Coronary artery (tissue), 2 donors: ENCODE measurements around the gene OR52B6.

Experiments
- DNase-seq: peaks from one replicate; pipeline ENCODE4 v3.0.0-alpha.2; 2017; ENCODE audit warnings: low spot score
- H3K27ac ChIP-seq, 2 donors: fragments of 200-600 bp; sonication (generic); one replicate each; pipeline ENCODE4 v1.5.1; 2016 to 2019
- H3K4me3 ChIP-seq: fragments of 200-600 bp; sonication (generic); 2 replicates; pipeline ENCODE4 v1.5.1; 2016; ENCODE audit warnings: mild to moderate bottlenecking, moderate library complexity
- TF ChIP-seq, protein P1 (sequence below): fragments of 200-600 bp; sonication (generic); IDR thresholded peaks from one replicate; pipeline ENCODE4 v1.5.1; 2019; ENCODE audit warnings: antibody characterized with exemption

The OR52B6 gene

DNA sequence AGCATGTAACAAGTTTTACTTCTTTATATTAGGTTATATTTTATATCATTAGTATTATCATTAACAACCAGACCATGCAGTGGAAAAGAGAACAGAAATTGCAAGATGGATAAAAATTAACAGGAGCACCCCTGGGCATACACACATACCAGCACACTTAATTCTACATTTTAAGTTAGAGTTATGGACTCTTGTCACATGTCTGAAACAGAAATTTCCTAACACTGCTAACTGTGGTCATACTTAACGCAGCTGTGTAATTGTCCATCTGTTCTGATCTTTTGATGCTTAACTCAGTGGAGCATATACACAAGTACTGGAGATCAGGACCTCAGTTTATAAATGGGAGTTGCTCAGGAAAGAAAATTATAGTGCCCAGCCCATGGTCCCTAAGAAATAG is 32.7 kb upstream of the OR52B6 start:
- DNase-seq: no peak
- Histone ChIP-seq H3K27ac (no peak overlapping the region), H3K4me3 (no peak overlapping the region)
- TF ChIP-seq, protein P1, sequence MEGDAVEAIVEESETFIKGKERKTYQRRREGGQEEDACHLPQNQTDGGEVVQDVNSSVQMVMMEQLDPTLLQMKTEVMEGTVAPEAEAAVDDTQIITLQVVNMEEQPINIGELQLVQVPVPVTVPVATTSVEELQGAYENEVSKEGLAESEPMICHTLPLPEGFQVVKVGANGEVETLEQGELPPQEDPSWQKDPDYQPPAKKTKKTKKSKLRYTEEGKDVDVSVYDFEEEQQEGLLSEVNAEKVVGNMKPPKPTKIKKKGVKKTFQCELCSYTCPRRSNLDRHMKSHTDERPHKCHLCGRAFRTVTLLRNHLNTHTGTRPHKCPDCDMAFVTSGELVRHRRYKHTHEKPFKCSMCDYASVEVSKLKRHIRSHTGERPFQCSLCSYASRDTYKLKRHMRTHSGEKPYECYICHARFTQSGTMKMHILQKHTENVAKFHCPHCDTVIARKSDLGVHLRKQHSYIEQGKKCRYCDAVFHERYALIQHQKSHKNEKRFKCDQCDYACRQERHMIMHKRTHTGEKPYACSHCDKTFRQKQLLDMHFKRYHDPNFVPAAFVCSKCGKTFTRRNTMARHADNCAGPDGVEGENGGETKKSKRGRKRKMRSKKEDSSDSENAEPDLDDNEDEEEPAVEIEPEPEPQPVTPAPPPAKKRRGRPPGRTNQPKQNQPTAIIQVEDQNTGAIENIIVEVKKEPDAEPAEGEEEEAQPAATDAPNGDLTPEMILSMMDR: no peak

DNA sequence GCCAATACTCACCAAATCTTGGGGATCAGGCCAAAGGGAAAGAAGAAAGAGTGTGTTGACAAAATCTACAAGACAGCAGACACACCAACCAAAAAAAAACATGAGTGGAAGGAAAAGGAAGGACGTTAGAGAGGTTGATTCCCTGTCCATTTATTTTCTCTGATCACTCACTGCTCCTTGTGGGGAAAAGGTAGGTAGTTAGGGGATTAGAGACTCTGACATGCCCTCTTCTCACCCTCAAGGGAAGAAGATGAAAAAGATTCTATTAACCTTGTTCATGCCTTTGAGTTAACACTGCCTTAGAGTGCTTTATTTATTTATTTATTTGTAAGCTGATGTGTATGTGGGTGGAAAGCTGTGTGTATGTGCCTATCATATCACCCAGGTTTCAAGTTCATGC is 32.2 kb upstream of the OR52B6 start, which contains the start of gene OR52H1:
Gene OR52H1 (minus strand): TSS at position 101 of the 400 bp plus-strand sequence. CDS start 3,035 bp downstream, outside the sequence.
- H3K4me3 ChIP-seq: no peak within 1 kb of the TSS
- no peak for DNase-seq
- TF ChIP-seq, protein P1: no peak
- no peak within 1 kb of the TSS for H3K27ac ChIP-seq

DNA sequence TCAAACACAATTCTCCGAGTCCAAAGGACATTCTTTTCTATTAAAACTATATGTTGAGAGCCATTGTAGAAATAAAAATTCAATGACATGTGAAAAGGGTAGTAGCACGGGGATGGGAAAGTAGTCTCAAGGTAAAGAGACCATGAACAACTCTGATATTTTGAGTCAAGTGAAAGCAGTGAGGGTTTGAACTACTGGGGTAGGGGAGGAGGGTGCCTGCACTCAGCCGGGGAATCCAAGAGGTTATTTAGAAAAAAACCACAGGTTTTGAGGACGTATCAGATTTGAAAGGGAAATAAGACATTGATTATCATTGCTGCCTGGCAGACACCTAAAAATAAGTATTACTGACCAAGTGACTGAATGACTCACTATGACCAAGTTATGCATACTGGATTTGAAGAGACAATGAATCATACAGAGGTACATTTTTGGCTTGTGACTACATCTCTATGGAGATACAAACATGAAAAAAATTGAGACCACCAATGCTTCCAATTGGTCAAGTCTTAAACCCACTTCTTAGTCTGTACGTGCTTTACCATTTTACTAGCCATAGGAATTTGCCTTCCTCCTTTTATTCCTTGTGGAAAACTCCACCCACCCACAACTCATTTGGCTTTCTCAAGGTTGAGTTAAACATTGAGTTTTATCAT is 30.1 kb upstream of the OR52B6 start:
- TF ChIP-seq, protein P1: no peak
- Histone ChIP-seq H3K27ac (no peak overlapping the region), H3K4me3 (no peak overlapping the region)
- no peak for DNase-seq

DNA sequence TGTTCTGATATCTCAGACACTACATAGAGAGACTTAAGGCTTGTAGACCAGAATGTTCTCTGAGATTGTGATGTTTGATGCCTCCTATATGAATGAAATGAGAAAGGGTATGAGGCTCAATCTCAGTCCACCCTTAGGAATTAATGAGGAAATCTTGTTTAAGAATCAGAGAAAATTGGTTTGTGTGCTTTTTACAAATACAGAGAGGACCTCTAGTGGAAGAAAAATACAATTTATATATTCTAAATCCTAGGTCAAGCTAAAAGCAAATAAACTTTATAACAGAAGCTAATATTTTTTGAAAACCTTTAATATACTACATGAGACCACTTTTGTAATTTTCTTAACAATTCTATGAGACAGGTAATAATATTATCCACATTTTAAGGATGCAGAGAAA is 27.3 kb upstream of the OR52B6 start:
- TF ChIP-seq, protein P1: no peak
- no peak for DNase-seq
- Histone ChIP-seq H3K4me3 (no peak overlapping the region), H3K27ac (no peak overlapping the region)

DNA sequence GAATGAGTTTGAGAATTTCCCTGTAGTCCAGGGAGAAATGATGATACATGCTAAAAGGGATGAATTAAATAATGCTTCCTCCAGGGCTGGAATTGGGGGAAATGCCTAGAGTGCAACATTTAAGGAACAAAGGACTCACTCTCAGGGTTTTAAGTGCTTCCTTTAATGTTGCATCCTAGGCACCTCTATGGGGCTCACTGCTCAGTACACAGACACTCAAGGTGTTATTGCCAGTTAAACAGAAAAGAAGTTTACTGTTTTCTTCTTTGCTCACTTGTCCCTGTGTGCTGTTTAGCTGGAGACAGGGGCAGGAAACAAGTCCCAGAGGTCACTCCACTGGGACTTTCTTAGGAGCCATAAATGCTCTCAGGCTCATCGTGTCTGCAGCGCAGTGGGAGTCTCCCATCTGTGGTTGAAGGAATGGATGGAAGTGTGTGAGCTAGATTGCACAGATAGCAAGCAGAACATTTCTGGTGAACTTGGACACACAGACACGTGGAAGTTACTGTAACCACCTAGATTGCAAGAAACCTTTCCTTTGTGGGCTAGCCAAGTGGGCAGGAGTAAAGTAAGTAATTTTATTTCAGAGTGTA is 24.0 kb upstream of the OR52B6 start:
- no peak for DNase-seq
- TF ChIP-seq, protein P1: no peak

DNA sequence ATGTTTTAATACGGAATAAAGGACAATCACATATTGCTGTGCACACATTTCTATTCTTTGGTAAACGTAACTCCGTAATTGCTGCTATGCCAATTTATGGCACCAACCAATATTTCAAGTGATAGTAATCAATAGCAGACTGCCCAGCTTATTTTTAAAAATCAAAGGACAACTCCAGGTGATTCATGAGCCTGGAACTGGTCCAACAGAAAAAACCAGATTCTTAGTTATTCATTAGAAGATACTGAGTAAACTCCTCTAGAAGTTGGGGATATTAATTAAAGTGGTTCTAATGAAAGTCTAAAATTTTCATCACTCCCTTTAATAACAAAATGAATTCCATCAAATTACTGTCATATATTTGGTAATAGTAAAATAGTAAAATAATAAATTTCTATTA is 22.9 kb upstream of the OR52B6 start:
- TF ChIP-seq, protein P1: no peak
- H3K27ac ChIP-seq: no peak overlapping the region

More for the DNA sequence above, 24.0 kb upstream of the OR52B6 start:
- Histone ChIP-seq H3K4me3 (no peak overlapping the region), H3K27ac (no peak overlapping the region)

More for the DNA sequence above, 22.9 kb upstream of the OR52B6 start:
- DNase-seq: no peak
- H3K4me3 ChIP-seq: no peak overlapping the region
